Head of caudate nucleus (tissue), 42 donors: ENCODE results near the gene TAGLN.
A peak's percentile ranks its signal among the peaks of the same experiment; 100 is the strongest.
"Not testable (repeated sequence)": the region's sequence is repeated elsewhere in the genome, so short reads cannot be mapped to it uniquely, and the experiment has no call there.

Source experiments
- DNase-seq, 42 donors: peaks; one replicate each; pipeline versions ENCODE4 v3.0.0 to v3.0.0-alpha.2; 2020 to 2021; ENCODE audit warnings: mixed read lengths in 7 of 42
- intact Hi-C: fragments of 100-400 bp; cut with DNase I; formaldehyde crosslinking; loops from one replicate; pipeline ENCODE4 v1.15.0; 2022

The TAGLN gene

GRCh38 chr11:117205211-117205818, 6.1 kb downstream of the TAGLN start:
- intact Hi-C loops = no loop called here
- no peak for DNase-seq

- DNase-seq, intact Hi-C loops: not testable (repeated sequence)
Measured at GRCh38 chr11:117206111-117206510, 6.9 kb downstream of the TAGLN start.

GRCh38 chr11:117206859-117207258, 7.7 kb downstream of the TAGLN start:
- DNase-seq, intact Hi-C loops: not testable (repeated sequence)

GRCh38 chr11:117207481-117207880, 8.3 kb downstream of the TAGLN start:
- intact Hi-C loops, DNase-seq: not testable (repeated sequence)

DNA sequence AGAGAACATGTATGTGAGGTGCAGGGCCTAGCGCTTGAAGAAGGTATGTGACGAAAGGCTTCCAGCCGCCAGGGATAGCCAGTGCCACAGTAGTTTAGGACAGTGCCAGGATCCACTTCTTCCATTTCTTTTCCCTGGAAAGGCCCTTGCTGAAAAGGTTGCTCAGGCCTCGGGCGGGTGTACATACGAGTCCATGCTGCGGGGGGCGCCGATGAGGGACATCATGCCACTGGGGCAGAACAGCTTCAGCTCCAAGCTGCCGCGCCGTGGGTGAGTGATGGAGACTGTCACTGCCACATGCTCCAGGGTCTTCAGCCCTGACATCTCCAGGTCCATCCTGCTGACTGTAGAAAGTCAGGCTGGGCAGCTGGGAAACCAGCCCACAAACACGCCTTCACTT, 9.5 kb downstream of the TAGLN start:
- intact Hi-C loops, DNase-seq: not testable (repeated sequence)

GRCh38 chr11:117209351-117210125, 10.4 kb downstream of the TAGLN start:
- DNase-seq, intact Hi-C loops: not testable (repeated sequence)

DNA sequence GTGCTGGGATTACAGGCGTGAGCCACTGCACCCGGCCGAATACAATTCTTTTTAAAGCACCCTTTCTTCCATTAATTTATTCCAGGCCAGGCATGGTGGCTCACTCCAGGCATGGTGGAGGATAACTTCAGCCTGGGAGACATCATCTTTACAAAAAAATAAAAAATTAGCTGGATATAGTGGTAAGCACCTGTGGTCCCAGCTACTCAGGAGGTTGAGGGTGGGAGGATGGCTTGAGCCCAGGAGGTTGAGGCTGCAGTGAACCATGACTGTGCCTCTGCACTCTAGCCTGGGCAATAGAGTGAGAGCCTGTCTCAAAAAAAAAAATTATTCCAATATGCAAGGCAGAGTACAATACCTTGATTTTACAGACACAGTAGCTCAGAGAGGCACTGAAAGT, 11.4 kb downstream of the TAGLN start:
- intact Hi-C loops = no loop called here
- DNase-seq = no peak

GRCh38 chr11:117212697-117213355, 13.7 kb downstream of the TAGLN start:
- intact Hi-C loops = no loop called here

GRCh38 chr11:117214404-117215110, 15.4 kb downstream of the TAGLN start:
- intact Hi-C loops = no loop called here
- peak in 1 of 42 donors; percentile 48 for DNase-seq

More at GRCh38 chr11:117212697-117213355, 13.7 kb downstream of the TAGLN start:
- no peak for DNase-seq

DNA sequence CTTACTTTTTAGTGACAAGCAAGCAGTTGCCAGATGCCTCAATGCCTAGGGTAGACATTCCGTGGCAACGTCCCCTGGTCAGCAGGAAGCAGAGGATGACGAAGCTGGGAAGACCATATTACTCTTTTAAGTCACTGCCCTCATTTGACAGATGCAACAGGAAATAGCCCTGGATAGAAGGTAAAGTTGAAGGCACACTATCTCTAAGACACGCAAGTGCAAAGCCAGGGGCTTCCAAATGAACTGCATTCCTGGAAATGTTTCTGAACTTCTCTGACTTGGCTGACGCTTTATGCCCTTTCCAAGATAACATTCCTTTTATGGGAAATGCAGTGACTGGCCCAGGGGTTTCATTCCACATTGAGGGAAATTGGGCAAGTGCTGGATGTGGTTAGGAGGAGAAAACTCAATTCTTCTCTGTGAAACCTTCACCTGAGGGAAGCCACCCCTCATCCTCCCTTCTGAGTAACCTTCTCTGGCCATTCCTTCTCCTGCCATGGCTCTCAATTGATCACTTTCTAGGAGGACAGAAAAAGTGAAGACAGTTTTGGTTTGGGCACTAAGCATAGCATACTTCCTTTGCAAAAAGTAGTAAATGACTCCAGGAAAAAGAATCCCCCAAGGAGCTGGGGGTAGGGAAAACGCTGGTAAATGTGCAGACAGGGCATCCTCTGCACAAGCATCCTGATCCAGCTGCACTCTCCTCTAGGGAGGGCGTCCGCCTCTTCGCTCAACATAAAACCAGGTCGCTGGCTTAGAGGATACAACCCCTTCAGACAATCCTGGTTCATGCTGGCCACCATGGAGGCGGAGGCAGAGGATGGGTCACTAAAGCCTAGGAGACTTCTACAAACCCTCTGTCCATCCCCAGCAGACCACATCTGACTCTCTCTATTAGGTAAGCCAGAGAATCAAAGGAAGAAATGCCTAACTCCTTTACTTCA, 18.2 kb downstream of the TAGLN start:
- no peak for DNase-seq
- intact Hi-C loops = no loop called here

DNA sequence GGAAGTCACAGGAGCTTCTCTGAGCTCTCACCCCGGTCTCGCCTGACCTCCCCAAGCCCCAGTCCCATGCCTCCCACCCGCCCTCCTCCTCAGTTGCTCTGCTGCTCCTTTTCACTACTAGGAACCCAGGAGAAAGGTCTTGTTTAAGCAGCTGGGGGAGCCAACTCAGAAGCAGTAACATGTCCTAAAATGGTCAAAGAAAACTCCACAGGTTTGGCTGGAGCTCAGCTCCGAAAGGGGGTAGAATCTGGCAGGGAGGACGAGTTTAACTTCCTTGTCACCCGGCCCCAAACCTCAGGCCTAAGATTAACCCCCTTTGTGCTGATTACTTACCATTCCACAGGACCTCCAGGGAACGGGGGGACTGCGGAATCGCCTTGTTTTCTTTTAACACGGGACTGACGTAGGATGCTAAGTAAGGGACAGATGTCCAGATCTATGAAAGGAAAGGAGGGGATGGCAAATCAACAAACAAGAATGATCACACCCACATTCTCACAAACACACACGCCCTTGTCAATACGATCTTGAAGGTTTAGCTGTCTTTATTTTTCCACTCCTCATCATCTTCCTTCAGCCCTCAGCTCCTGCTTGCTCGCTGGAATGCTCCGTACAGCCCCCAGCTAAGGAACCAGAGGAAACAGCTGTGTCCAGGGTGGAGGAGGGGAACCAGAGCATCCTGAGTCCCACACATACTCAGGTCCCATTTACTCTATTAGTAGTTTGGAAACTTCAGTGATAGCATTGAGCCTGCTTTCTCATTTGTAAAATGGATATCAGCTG, 19.2 kb downstream of the TAGLN start:
- DNase-seq = peak in 1 of 42 donors; percentile 28

GRCh38 chr11:117219001-117219400, 19.8 kb downstream of the TAGLN start:
- intact Hi-C loops = no loop called here
- DNase-seq = no peak

More for the DNA sequence above, 19.2 kb downstream of the TAGLN start:
- intact Hi-C loops = no loop called here

DNA sequence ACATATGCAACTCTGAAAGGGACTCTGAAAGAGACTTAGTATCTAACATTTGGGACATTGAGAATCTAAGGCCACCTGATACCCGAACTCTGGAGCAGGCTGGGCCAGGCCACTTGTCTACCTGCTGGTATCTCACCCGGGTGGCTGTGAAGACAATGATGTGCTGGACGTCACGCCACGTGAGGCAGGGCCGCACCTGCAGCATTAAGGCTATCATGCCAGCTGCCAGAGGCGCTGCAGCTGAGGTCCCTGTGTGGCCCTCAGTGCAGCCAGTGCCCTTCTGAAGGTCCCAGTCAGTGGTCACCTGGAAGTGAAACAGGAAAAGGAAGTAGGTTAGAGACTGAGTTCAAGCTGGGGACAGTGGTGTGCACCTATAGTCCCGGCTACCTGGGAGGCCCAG, 20.3 kb downstream of the TAGLN start:
- intact Hi-C loops = no loop called here
- peak in 1 of 42 donors; percentile 14 for DNase-seq

- DNase-seq = no peak
Measured at GRCh38 chr11:117219995-117220394, 20.8 kb downstream of the TAGLN start.

DNA sequence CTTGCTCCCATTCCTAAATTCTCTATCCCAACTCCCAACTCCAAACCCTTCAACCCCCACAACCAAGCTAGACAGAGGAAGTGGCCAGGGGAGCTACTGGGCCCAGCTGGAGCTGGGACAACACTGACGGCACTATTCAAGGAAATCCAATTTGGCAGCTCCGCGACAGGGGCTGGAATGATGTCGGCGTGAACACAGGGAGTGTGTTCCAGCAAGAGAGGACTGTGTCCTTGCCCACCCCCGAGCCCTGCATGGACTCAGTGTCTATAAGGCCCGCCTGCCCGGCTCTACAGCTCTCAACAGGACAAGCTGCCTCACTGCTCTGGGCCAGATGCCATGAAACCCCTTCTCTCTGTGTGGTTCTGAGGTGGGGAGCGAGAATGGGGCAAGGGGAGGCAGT, 21.4 kb downstream of the TAGLN start:
- peak in 38 of 42 donors; percentile 28 to 82 (median 57) for DNase-seq
- intact Hi-C loops = no loop called here

More at GRCh38 chr11:117219995-117220394, 20.8 kb downstream of the TAGLN start:
- intact Hi-C loops = no loop called here

DNA sequence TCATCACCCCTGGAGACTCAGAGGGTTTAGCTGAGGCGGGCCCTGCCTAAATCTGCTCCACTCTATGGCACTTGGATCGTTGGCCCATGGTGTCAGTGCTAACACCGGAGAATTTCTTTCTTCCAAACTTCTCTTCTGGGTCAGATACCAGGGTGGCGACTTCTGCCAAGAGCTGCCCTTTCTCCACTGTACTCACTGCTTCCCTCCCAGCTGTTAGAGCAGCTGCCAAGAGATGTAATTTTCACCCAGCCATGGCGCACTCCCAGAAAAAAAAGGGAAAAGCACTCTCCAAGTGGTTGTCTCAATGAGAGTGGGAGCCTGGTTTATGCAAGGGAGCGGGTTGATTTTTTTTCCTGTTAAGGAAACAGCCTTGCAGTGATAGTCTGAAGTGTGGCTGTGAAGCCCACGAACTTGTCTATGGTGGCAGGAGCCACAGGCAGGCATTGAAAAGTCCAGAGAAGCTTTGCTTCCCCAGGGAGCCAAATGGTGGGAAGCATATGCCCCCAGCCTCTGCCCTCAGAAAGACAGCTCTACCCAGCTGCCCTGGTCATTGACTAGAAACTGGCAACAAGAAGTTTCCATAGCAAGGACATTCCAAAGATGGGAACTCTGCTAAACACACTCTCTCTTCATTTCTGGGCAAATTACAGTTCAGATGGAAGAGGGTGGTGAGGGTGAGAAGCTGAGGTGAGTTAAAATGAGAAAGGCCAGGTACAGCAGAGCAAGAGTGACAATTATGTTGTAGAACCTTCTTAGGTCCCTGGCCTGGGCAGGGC, 22.0 kb downstream of the TAGLN start:
- peak in 26 of 42 donors; percentile 17 to 70 (median 43) for DNase-seq
- intact Hi-C loops = no loop called here
